Activated CD4-positive, alpha-beta memory T cell treated with anti-CD3 and anti-CD28 coated beads, Interleukin-2, amount 10 ng/mL, durations not matched to agents 7 days and 5 days (primary cell): Measurements from ENCODE around the gene HOPX. TPM values are rescaled to one million over a fixed set of nuclear protein-coding genes. Genes with fewer than 3 reads are reported as not detected.

Experiments
- CTCF ChIA-PET: fragments of 350-600 bp; sonication (Branson Sonifier 250); formaldehyde crosslinking; loops from one replicate; lab custom pipeline; 2021; ENCODE audit warnings: antibody characterized with exemption, inconsistent platforms; lab: Charles Lee
- POLR2A ChIA-PET: fragments of 350-600 bp; sonication (Branson Sonifier 250); formaldehyde crosslinking; loops from one replicate; lab custom pipeline; 2021; ENCODE audit warnings: antibody characterized with exemption; lab: Charles Lee
- DNase-seq: peaks from one replicate; pipeline ENCODE4 v3.0.0-alpha.2; 2020
- H3K27ac Mint-ChIP-seq: one replicate; pipeline ENCODE4 v1.8.0; 2021; ENCODE audit warnings: mild to moderate bottlenecking, mixed read lengths
- H3K27me3 Mint-ChIP-seq: one replicate; pipeline ENCODE4 v1.8.0; 2021; ENCODE audit warnings: mixed read lengths
- H3K36me3 Mint-ChIP-seq: one replicate; pipeline ENCODE4 v1.8.0; 2021; ENCODE audit warnings: low read depth, mixed read lengths
- H3K4me1 Mint-ChIP-seq: one replicate; pipeline ENCODE4 v1.8.0; 2021; ENCODE audit warnings: mixed read lengths
- H3K4me3 Mint-ChIP-seq: one replicate; pipeline ENCODE4 v1.8.0; 2021; ENCODE audit warnings: mild to moderate bottlenecking, mixed read lengths
- H3K9me3 Mint-ChIP-seq: one replicate; pipeline ENCODE4 v1.8.0; 2021; ENCODE audit warnings: mixed read lengths
- total RNA-seq, 2 experiments: library from RNA; stranded (reverse); gene quantifications; one replicate each; pipeline ENCODE4 v1.2.3, GENCODE V29; 2021

The HOPX gene
- total RNA-seq, 2 experiments from 2014 or later, result 206 to 215 TPM

- no peak overlapping the region for H3K4me3 Mint-ChIP-seq
- peaks cover 33% of the 10 kb centered on the region for H3K4me1 Mint-ChIP-seq
- no peak overlapping the region for H3K27ac Mint-ChIP-seq
- ChIA-PET POLR2A (interaction anchor here (2.3 kb wide), 1 partner anchor 10 kb away, joined by 8 read pairs; no protein-coding TSS in a partner anchor), CTCF (interaction anchor here (1.5 kb wide), 2 partner anchors 141 to 177 kb away, joined by 3 to 5 read pairs; no protein-coding TSS in a partner anchor)
- H3K9me3 Mint-ChIP-seq, result no peaks in the 10 kb centered on the region
- peaks cover 25% of the 10 kb centered on the region for H3K36me3 Mint-ChIP-seq
- H3K27me3 Mint-ChIP-seq, result peaks cover 29% of the 10 kb centered on the region
- no peak for DNase-seq
Observed at GRCh38 chr4:56658528-56658927, 22.6 kb downstream of the HOPX start.

GRCh38 chr4:56657818-56658217 is 23.3 kb downstream of the HOPX start:
- ChIA-PET CTCF (interaction anchor here (0.6 to 1.5 kb wide), 2 partner anchors 142 to 174 kb away, joined by 3 read pairs; no protein-coding TSS in a partner anchor), POLR2A (interaction anchor here (1.5 to 2.3 kb wide), 2 partner anchors 9 to 178 kb away, joined by 3 to 8 read pairs; no protein-coding TSS in a partner anchor)
- DNase-seq, result no peak
- H3K27me3 Mint-ChIP-seq, result peaks cover 25% of the 10 kb centered on the region
- H3K36me3 Mint-ChIP-seq, result peaks cover 25% of the 10 kb centered on the region
- peak overlapping the region; percentile 23 for H3K4me3 Mint-ChIP-seq
- peaks cover 38% of the 10 kb centered on the region for H3K4me1 Mint-ChIP-seq
- no peaks in the 10 kb centered on the region for H3K9me3 Mint-ChIP-seq
- H3K27ac Mint-ChIP-seq, result no peak overlapping the region

- peaks cover 31% of the 10 kb centered on the region for H3K36me3 Mint-ChIP-seq
- H3K27ac Mint-ChIP-seq, result peak overlapping the region; percentile 80
- CTCF ChIA-PET, result interaction anchor here (0.7 to 1.0 kb wide), 2 partner anchors 143 to 221 kb away, joined by 3 read pairs; partner anchors contain the start of gene PAICS
- no peak for DNase-seq
- H3K9me3 Mint-ChIP-seq, result no peaks in the 10 kb centered on the region
- POLR2A ChIA-PET, result interaction anchor here (1.5 kb wide), 1 partner anchor 179 kb away, joined by 3 read pairs; no protein-coding TSS in a partner anchor
- H3K4me1 Mint-ChIP-seq, result peaks cover 44% of the 10 kb centered on the region
- peaks cover 22% of the 10 kb centered on the region for H3K27me3 Mint-ChIP-seq
- H3K4me3 Mint-ChIP-seq, result peak overlapping the region; percentile 23
Observed at GRCh38 chr4:56657128-56657527, 24.0 kb downstream of the HOPX start.

GRCh38 chr4:56656346-56656643 is 24.8 kb downstream of the HOPX start:
- peak; percentile 77 for DNase-seq
- ChIA-PET CTCF (interaction anchor here (1.0 kb wide), 1 partner anchor 144 kb away, joined by 3 read pairs; no protein-coding TSS in a partner anchor), POLR2A (interaction anchor here (1.5 kb wide), 1 partner anchor 180 kb away, joined by 3 read pairs; no protein-coding TSS in a partner anchor)
- Mint-ChIP-seq H3K27me3 (peaks cover 22% of the 10 kb centered on the region), H3K9me3 (no peaks in the 10 kb centered on the region), H3K4me3 (peak overlapping the region; percentile 81), H3K4me1 (peaks cover 52% of the 10 kb centered on the region), H3K36me3 (peaks cover 40% of the 10 kb centered on the region), H3K27ac (peak overlapping the region; percentile 80)

GRCh38 chr4:56655627-56656345 is 25.3 kb downstream of the HOPX start:
- Mint-ChIP-seq H3K9me3 (no peaks in the 10 kb centered on the region), H3K36me3 (peaks cover 43% of the 10 kb centered on the region), H3K27me3 (peaks cover 21% of the 10 kb centered on the region), H3K4me3 (peak overlapping the region; percentile 81), H3K4me1 (peaks cover 57% of the 10 kb centered on the region), H3K27ac (peak overlapping the region; percentile 84)
- ChIA-PET CTCF (interaction anchor here (0.6 to 1.6 kb wide), 7 partner anchors 9 to 181 kb away, joined by 3 to 7 read pairs (median 3); no protein-coding TSS in a partner anchor), POLR2A (interaction anchor here (0.8 to 1.9 kb wide), 8 partner anchors 18 to 322 kb away, joined by 3 to 14 read pairs (median 10); partner anchors contain the start of genes AASDH, NOA1, PAICS and POLR2B)
- DNase-seq, result peak; percentile 40

GRCh38 chr4:56655209-56655626 is 25.9 kb downstream of the HOPX start:
- CTCF ChIA-PET, result interaction anchor here (0.6 to 1.6 kb wide), 12 partner anchors 8 to 268 kb away, joined by 3 to 7 read pairs (median 3); partner anchors contain the start of gene AASDH
- H3K4me3 Mint-ChIP-seq, result peak overlapping the region; percentile 81
- peaks cover 18% of the 10 kb centered on the region for H3K27me3 Mint-ChIP-seq
- DNase-seq, result no peak
- peaks cover 48% of the 10 kb centered on the region for H3K36me3 Mint-ChIP-seq
- peak overlapping the region; percentile 84 for H3K27ac Mint-ChIP-seq
- no peaks in the 10 kb centered on the region for H3K9me3 Mint-ChIP-seq
- peaks cover 63% of the 10 kb centered on the region for H3K4me1 Mint-ChIP-seq
- POLR2A ChIA-PET, result interaction anchor here (0.8 to 1.9 kb wide), 11 partner anchors 14 to 325 kb away, joined by 3 to 14 read pairs (median 7); partner anchors contain the start of genes AASDH, NOA1, PAICS and POLR2B

GRCh38 chr4:56654238-56654632 is 26.9 kb downstream of the HOPX start:
- Mint-ChIP-seq H3K4me1 (peaks cover 72% of the 10 kb centered on the region), H3K27ac (peak overlapping the region; percentile 84)
- POLR2A ChIA-PET, result interaction anchor here (0.8 to 1.9 kb wide), 12 partner anchors 13 to 326 kb away, joined by 3 to 14 read pairs (median 6); partner anchors contain the start of genes AASDH, NOA1, PAICS and POLR2B

GRCh38 chr4:56653461-56654237 is 27.4 kb downstream of the HOPX start:
- CTCF ChIA-PET, result interaction anchor here (0.5 to 1.6 kb wide), 10 partner anchors 10 to 311 kb away, joined by 3 to 7 read pairs (median 4); no protein-coding TSS in a partner anchor
- H3K27ac Mint-ChIP-seq, result peak overlapping the region; percentile 84
- peaks cover 14% of the 10 kb centered on the region for H3K27me3 Mint-ChIP-seq
- H3K4me1 Mint-ChIP-seq, result peaks cover 78% of the 10 kb centered on the region
- POLR2A ChIA-PET, result interaction anchor here (1.0 to 2.3 kb wide), 13 partner anchors 13 to 326 kb away, joined by 3 to 14 read pairs (median 5); partner anchors contain the start of genes NOA1, PAICS, POLR2B and PPAT
- H3K36me3 Mint-ChIP-seq, result peaks cover 60% of the 10 kb centered on the region
- peak; percentile 80 for DNase-seq
- H3K4me3 Mint-ChIP-seq, result peak overlapping the region; percentile 81
- no peaks in the 10 kb centered on the region for H3K9me3 Mint-ChIP-seq

More at GRCh38 chr4:56654238-56654632, 26.9 kb downstream of the HOPX start:
- DNase-seq, result no peak
- Mint-ChIP-seq H3K4me3 (peak overlapping the region; percentile 81), H3K9me3 (no peaks in the 10 kb centered on the region), H3K36me3 (peaks cover 55% of the 10 kb centered on the region), H3K27me3 (peaks cover 14% of the 10 kb centered on the region)
- CTCF ChIA-PET, result interaction anchor here (0.6 to 1.6 kb wide), 14 partner anchors 9 to 312 kb away, joined by 3 to 7 read pairs (median 4); partner anchors contain the start of gene AASDH

- Mint-ChIP-seq H3K4me1 (peaks cover 87% of the 10 kb centered on the region), H3K36me3 (peaks cover 69% of the 10 kb centered on the region), H3K27me3 (peaks cover 3% of the 10 kb centered on the region), H3K9me3 (no peaks in the 10 kb centered on the region), H3K4me3 (peak overlapping the region; percentile 33), H3K27ac (peak overlapping the region; percentile 84)
- no peak for DNase-seq
- POLR2A ChIA-PET, result interaction anchor here (1.0 to 2.3 kb wide), 3 partner anchors 20 to 325 kb away, joined by 3 to 6 read pairs (median 5); partner anchors contain the start of genes NOA1 and SRP72
- CTCF ChIA-PET, result interaction anchor here (1.3 to 1.6 kb wide), 3 partner anchors 11 to 147 kb away, joined by 3 to 7 read pairs (median 5); no protein-coding TSS in a partner anchor
Observed at GRCh38 chr4:56652196-56652595, 28.9 kb downstream of the HOPX start.

GRCh38 chr4:56651056-56651350 is 30.1 kb downstream of the HOPX start:
- peak overlapping the region; percentile 91 for H3K27ac Mint-ChIP-seq
- peaks cover 81% of the 10 kb centered on the region for H3K36me3 Mint-ChIP-seq

GRCh38 chr4:56650262-56651055 is 30.6 kb downstream of the HOPX start:
- ChIA-PET CTCF (interaction anchor here (1.0 to 3.1 kb wide), 4 partner anchors 10 to 215 kb away, joined by 3 to 14 read pairs (median 6); partner anchors contain the start of genes PAICS and PPAT), POLR2A (interaction anchor here (1.2 to 2.7 kb wide), 10 partner anchors 9 to 328 kb away, joined by 3 to 9 read pairs (median 4); partner anchors contain the start of genes AASDH, POLR2B and SRP72)
- Mint-ChIP-seq H3K9me3 (peaks cover 8% of the 10 kb centered on the region), H3K36me3 (peaks cover 83% of the 10 kb centered on the region), H3K27ac (peak overlapping the region; percentile 91), H3K27me3 (peaks cover 3% of the 10 kb centered on the region), H3K4me1 (peaks cover 88% of the 10 kb centered on the region), H3K4me3 (peak overlapping the region; percentile 49)
- DNase-seq, result no peak

More at GRCh38 chr4:56651056-56651350, 30.1 kb downstream of the HOPX start:
- Mint-ChIP-seq H3K27me3 (peaks cover 3% of the 10 kb centered on the region), H3K4me3 (peak overlapping the region; percentile 49), H3K4me1 (peaks cover 85% of the 10 kb centered on the region), H3K9me3 (peaks cover 6% of the 10 kb centered on the region)
- no peak for DNase-seq
- POLR2A ChIA-PET, result interaction anchor here (1.2 to 2.5 kb wide), 5 partner anchors 8 to 264 kb away, joined by 4 to 8 read pairs (median 5); partner anchors contain the start of gene AASDH
- CTCF ChIA-PET, result interaction anchor here (1.0 to 3.1 kb wide), 3 partner anchors 10 to 178 kb away, joined by 3 to 14 read pairs (median 3); no protein-coding TSS in a partner anchor
